PFSK-1 (cell line): Measurements from ENCODE around the gene UNC5B.

Source experiments
- FOXP2 ChIP-seq: optimal IDR thresholded peaks from 2 replicates; pipeline ENCODE3; 2011; ENCODE audit warnings: borderline replicate concordance, control low read depth, inconsistent platforms; ENCODE audit not compliant: insufficient read depth; ENCODE audit errors: extremely low read length, extremely low read depth
- POLR2AphosphoS5 ChIP-seq: IDR thresholded peaks from 2 replicates; pipeline ENCODE4 v1.6.1; 2012; ENCODE audit warnings: low read depth, mild to moderate bottlenecking, control low read depth, low read length, moderate library complexity
- REST ChIP-seq, 2 experiments: IDR thresholded peaks; 2 replicates each; pipeline versions ENCODE4 v1.6.1 to v1.8.0; 2011 to 2012; ENCODE audit warnings: low read depth in 2 of 2, low read length in 2 of 2, control low read depth in 1 of 2, inconsistent platforms in 1 of 2, mild to moderate bottlenecking in 1 of 2, moderate library complexity in 1 of 2; ENCODE audit not compliant: insufficient read depth in 1 of 2
- SIN3A ChIP-seq: IDR thresholded peaks from 2 replicates; pipeline ENCODE4 v1.6.1; 2012; ENCODE audit warnings: mild to moderate bottlenecking, low read length, moderate library complexity, borderline replicate concordance; ENCODE audit not compliant: insufficient read depth
- TAF1 ChIP-seq: IDR thresholded peaks from 2 replicates; pipeline ENCODE4 v1.6.1; 2012; ENCODE audit warnings: low read length, control low read depth, borderline replicate concordance; ENCODE audit not compliant: insufficient read depth

The UNC5B gene

GRCh38 chr10:71277914-71278665 is 65.7 kb downstream of the UNC5B start:
- TF ChIP-seq REST (IDR thresholded peaks at IDR 0.05; ENCODE audit: insufficient read depth in 1 of 2, low read depth in 2 of 2, low read length in 2 of 2) (no peak), SIN3A (no peak), POLR2AphosphoS5 (no peak), TAF1 (no peak), FOXP2 (no peak)

GRCh38 chr10:71278691-71279588 is 66.6 kb downstream of the UNC5B start:
- TF ChIP-seq SIN3A, result no peak
- TF ChIP-seq FOXP2, result no peak
- TF ChIP-seq REST (IDR thresholded peaks at IDR 0.05; ENCODE audit: insufficient read depth in 1 of 2, low read depth in 2 of 2, low read length in 2 of 2), result no peak
- TF ChIP-seq TAF1, result no peak
- TF ChIP-seq POLR2AphosphoS5, result no peak

- TF ChIP-seq REST (IDR thresholded peaks at IDR 0.05; ENCODE audit: insufficient read depth in 1 of 2, low read depth in 2 of 2, low read length in 2 of 2), result no peak
- TF ChIP-seq POLR2AphosphoS5, result no peak
These were observed 67.3 kb downstream of the UNC5B start for GRCh38 chr10:71279590-71280170.

- TF ChIP-seq REST (IDR thresholded peaks at IDR 0.05; ENCODE audit: insufficient read depth in 1 of 2, low read depth in 2 of 2, low read length in 2 of 2) (no peak), FOXP2 (no peak), TAF1 (no peak), POLR2AphosphoS5 (no peak), SIN3A (no peak)
These were observed 67.8 kb downstream of the UNC5B start for GRCh38 chr10:71280216-71280615.
